Parathyroid adenoma (tissue), 2 donors: ENCODE results near the gene BCKDK.

Experiments
- H2AFZ ChIP-seq: fragments of 300-600 bp; sonication (generic); one replicate; pipeline ENCODE4 v1.7.0; 2017; ENCODE audit warnings: antibody characterized with exemption, mild to moderate bottlenecking
- H3K27ac ChIP-seq: fragments of 300-600 bp; sonication (generic); one replicate; pipeline ENCODE4 v1.7.0; 2017
- H3K27me3 ChIP-seq: fragments of 300-600 bp; sonication (generic); one replicate; pipeline ENCODE4 v1.7.0; 2017; ENCODE audit warnings: low read length; ENCODE audit not compliant: control insufficient read depth, insufficient read depth
- H3K36me3 ChIP-seq: fragments of 300-600 bp; sonication (generic); one replicate; pipeline ENCODE4 v1.7.0; 2017; ENCODE audit warnings: low read length; ENCODE audit not compliant: control insufficient read depth, insufficient read depth
- H3K4me1 ChIP-seq: fragments of 300-600 bp; sonication (generic); one replicate; pipeline ENCODE4 v1.7.0; 2017; ENCODE audit warnings: control low read depth
- H3K4me2 ChIP-seq: fragments of 300-600 bp; sonication (generic); one replicate; pipeline ENCODE4 v1.7.0; 2017; ENCODE audit warnings: low read length
- H3K4me3 ChIP-seq: fragments of 300-600 bp; sonication (generic); one replicate; pipeline ENCODE4 v1.7.0; 2017; ENCODE audit warnings: low read depth, low read length
- H3K79me2 ChIP-seq: fragments of 300-600 bp; sonication (generic); one replicate; pipeline ENCODE4 v1.7.0; 2017; ENCODE audit warnings: control low read depth
- H3K9ac ChIP-seq: fragments of 300-600 bp; sonication (generic); one replicate; pipeline ENCODE4 v1.7.0; 2017; ENCODE audit warnings: mild to moderate bottlenecking
- H3K9me3 ChIP-seq: fragments of 300-600 bp; sonication (generic); one replicate; pipeline ENCODE4 v1.7.0; 2017; ENCODE audit warnings: low read length; ENCODE audit not compliant: control insufficient read depth
- TF ChIP-seq, protein P1 (sequence below): fragments of 300-600 bp; sonication (generic); IDR thresholded peaks from one replicate; pipeline ENCODE4 v1.7.0; 2017; ENCODE audit warnings: antibody characterized with exemption, mild to moderate bottlenecking
- donor health status: primary hyperparathyroidism.

The BCKDK gene

DNA sequence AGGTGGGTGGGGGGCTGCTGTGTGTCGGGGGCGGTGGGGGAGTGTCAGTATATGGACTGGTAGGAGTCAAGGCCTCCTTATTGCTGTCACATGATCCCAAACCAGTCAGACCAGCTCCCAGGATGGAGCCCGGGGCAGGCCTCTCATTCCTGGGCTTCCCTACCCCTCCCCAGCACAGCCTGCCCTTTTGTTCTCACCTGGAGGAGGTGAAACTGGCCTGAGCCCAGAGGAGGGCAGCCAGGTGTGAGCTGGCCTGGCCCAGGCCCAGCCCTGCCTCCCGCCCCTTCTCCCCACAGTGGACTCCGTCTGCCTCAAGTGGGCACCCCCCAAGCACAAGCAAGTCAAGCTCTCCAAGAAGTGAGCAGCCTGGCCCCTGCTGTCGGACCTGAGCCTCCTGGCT lies 22.7 kb downstream of the BCKDK start:
- Histone ChIP-seq H3K9ac (no peak overlapping the region), H3K9me3 (no peaks in the 10 kb centered on the region), H3K27ac (peak overlapping the region; percentile 86), H2AFZ (peak overlapping the region; percentile 28), H3K4me1 (peaks cover 35% of the 10 kb centered on the region), H3K27me3 (no peaks in the 10 kb centered on the region), H3K36me3 (no peaks in the 10 kb centered on the region), H3K79me2 (peaks cover 16% of the 10 kb centered on the region), H3K4me2 (peak overlapping the region; percentile 52), H3K4me3 (peak overlapping the region; percentile 23)
- TF ChIP-seq, protein P1, sequence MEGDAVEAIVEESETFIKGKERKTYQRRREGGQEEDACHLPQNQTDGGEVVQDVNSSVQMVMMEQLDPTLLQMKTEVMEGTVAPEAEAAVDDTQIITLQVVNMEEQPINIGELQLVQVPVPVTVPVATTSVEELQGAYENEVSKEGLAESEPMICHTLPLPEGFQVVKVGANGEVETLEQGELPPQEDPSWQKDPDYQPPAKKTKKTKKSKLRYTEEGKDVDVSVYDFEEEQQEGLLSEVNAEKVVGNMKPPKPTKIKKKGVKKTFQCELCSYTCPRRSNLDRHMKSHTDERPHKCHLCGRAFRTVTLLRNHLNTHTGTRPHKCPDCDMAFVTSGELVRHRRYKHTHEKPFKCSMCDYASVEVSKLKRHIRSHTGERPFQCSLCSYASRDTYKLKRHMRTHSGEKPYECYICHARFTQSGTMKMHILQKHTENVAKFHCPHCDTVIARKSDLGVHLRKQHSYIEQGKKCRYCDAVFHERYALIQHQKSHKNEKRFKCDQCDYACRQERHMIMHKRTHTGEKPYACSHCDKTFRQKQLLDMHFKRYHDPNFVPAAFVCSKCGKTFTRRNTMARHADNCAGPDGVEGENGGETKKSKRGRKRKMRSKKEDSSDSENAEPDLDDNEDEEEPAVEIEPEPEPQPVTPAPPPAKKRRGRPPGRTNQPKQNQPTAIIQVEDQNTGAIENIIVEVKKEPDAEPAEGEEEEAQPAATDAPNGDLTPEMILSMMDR = no peak

DNA sequence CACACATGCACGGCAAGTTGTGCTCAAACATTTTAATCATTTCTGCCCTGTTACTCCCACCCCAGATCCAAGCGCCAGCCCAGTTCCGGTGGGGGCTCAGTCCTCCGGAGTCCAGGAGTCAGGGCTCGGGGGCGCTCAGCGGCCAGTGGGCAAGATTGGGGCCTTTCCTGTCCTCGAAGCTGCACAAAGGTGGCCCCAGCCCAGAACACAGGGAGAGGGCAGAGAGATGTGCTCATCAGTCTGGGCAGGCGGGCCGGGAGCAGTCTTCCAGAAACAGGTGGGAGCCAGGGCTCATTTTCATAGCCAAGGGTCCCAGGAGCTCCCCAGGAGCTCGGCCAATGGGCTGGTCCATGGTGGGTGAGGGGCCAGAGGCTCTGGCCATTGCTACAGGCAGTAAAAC lies 23.2 kb downstream of the BCKDK start:
- Histone ChIP-seq H2AFZ (no peak overlapping the region), H3K4me3 (peak overlapping the region; percentile 23), H3K9ac (no peak overlapping the region), H3K9me3 (no peaks in the 10 kb centered on the region), H3K4me2 (peak overlapping the region; percentile 1), H3K27me3 (no peaks in the 10 kb centered on the region), H3K36me3 (no peaks in the 10 kb centered on the region), H3K79me2 (peaks cover 15% of the 10 kb centered on the region), H3K4me1 (peaks cover 40% of the 10 kb centered on the region), H3K27ac (peak overlapping the region; percentile 86)
- TF ChIP-seq, protein P1 = no peak

DNA sequence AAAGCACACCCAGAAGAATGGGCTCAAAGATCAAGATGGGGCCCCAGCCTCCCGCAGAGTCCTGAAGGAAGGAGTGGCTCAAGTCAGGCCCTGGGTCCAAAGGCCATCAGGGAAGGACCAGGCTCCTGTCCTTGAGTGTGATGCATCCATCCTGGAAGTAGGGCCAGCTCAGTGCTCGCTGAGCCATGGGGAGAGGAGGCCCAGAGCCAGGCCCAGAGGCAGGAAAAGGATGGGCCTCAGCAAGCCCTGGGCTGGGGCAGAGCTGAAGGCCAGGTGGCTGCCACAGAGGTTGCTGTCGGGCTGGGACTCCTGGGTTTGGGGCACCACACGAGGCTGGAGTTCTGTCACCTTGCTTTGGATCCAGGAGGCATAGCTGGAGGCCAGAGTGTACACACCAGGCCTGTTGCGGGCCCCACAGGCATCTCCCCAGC lies 23.7 kb downstream of the BCKDK start:
- no peaks in the 10 kb centered on the region for H3K36me3 ChIP-seq
- H3K4me2 ChIP-seq = no peak overlapping the region
- H3K9ac ChIP-seq = no peak overlapping the region
- no peak overlapping the region for H3K27ac ChIP-seq
- no peak overlapping the region for H2AFZ ChIP-seq
- H3K4me3 ChIP-seq = no peak overlapping the region
- TF ChIP-seq, protein P1 = no peak
- no peaks in the 10 kb centered on the region for H3K27me3 ChIP-seq
- H3K4me1 ChIP-seq = peaks cover 40% of the 10 kb centered on the region
- no peaks in the 10 kb centered on the region for H3K9me3 ChIP-seq
- H3K79me2 ChIP-seq = peaks cover 15% of the 10 kb centered on the region

DNA sequence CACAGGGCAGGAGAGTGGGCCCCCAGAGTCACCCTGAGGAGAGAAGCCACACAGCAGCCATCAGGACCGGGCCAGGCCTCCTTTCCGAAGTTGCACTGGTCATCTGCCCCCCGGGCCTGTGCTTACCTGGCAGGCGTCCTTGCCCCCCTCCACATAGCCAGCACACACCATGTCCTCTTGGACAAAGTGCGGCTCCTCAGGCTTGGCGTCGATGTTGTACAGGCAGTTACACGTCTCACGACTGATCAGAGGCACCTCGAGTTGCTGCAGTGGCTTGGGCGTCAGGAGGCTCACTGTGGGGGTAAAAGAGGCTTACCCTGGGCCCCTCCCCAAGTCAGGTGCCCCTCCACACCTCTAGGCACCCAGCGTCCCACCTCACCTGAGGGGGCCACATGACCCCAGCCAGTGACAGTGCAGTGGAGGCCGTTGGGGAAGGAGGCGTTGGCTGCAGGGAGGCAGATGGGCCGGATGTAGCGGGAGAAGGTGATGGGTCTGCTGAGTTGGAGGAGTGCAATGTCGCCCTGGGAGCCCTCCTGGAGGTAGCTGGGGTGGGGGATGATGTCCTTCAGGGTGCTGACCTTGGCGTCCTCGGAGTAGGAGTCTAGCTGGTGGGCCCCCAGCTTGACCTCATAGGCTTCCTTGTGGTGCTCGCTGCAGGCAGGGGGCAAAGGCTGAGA lies 24.3 kb downstream of the BCKDK start:
- H3K9me3 ChIP-seq = no peaks in the 10 kb centered on the region
- TF ChIP-seq, protein P1 = no peak
- H3K36me3 ChIP-seq = no peaks in the 10 kb centered on the region
- H3K27me3 ChIP-seq = no peaks in the 10 kb centered on the region
- no peak overlapping the region for H3K4me3 ChIP-seq
- H3K4me1 ChIP-seq = peaks cover 40% of the 10 kb centered on the region
- no peak overlapping the region for H2AFZ ChIP-seq
- no peak overlapping the region for H3K9ac ChIP-seq
- no peak overlapping the region for H3K4me2 ChIP-seq
- no peak overlapping the region for H3K27ac ChIP-seq
- H3K79me2 ChIP-seq = peaks cover 11% of the 10 kb centered on the region

DNA sequence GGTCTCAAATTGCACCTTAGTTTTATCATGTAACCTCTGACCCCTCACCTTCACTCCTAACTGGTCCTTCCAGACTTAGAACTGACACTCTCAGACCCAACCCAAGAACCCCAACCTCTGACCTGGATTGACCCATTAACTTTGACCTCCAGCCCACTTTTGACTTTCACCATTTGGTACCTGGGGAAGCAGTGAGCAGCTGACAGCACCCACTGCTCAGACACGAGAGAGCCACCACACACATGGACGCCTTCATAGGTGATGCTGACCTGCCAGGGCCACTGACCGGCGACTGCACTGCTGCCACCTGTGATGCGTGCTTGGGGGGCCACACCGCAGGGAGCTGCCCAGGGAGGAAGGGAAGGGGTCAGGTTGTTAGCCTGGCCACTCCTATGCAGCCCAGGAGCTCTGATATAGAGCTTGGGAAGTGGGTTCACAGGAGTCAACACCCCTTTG lies 24.9 kb downstream of the BCKDK start:
- no peaks in the 10 kb centered on the region for H3K9me3 ChIP-seq
- H3K9ac ChIP-seq = no peak overlapping the region
- no peak overlapping the region for H2AFZ ChIP-seq
- no peaks in the 10 kb centered on the region for H3K36me3 ChIP-seq
- no peak overlapping the region for H3K4me3 ChIP-seq
- TF ChIP-seq, protein P1 = no peak
- no peak overlapping the region for H3K27ac ChIP-seq
- H3K4me1 ChIP-seq = peaks cover 40% of the 10 kb centered on the region
- H3K79me2 ChIP-seq = peaks cover 8% of the 10 kb centered on the region
- no peak overlapping the region for H3K4me2 ChIP-seq
- H3K27me3 ChIP-seq = no peaks in the 10 kb centered on the region
